ENCODE data around the gene ATP1A3.
"Not testable (repeated sequence)": the region's sequence is repeated elsewhere in the genome, so short reads cannot be mapped to it uniquely, and the experiment has no call there.

DNA sequence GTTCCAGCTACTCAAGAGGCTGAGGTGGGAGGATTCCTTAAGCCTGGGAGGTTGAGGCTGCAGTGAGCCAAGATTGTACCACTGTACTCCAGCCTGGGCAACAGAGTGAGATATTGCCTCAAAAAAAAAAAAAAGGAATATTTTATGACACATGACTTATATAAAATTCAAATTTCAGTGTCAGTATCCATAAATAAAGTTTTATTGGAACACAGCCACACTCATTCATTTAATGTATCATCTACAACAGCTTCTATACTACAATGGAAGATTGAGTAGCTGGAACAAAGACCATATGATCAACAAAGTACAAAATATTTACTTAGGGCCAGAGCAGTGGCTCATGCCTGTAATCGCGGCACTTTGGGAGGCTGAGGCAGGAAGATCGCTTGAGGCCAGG lies 18.7 kb upstream of the ATP1A3 start:
- TF ChIP-seq, protein P1, sequence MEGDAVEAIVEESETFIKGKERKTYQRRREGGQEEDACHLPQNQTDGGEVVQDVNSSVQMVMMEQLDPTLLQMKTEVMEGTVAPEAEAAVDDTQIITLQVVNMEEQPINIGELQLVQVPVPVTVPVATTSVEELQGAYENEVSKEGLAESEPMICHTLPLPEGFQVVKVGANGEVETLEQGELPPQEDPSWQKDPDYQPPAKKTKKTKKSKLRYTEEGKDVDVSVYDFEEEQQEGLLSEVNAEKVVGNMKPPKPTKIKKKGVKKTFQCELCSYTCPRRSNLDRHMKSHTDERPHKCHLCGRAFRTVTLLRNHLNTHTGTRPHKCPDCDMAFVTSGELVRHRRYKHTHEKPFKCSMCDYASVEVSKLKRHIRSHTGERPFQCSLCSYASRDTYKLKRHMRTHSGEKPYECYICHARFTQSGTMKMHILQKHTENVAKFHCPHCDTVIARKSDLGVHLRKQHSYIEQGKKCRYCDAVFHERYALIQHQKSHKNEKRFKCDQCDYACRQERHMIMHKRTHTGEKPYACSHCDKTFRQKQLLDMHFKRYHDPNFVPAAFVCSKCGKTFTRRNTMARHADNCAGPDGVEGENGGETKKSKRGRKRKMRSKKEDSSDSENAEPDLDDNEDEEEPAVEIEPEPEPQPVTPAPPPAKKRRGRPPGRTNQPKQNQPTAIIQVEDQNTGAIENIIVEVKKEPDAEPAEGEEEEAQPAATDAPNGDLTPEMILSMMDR (IDR thresholded peaks at IDR 0.05), result not testable (repeated sequence)
- TF ChIP-seq POLR2A (IDR thresholded peaks at IDR 0.05), result not testable (repeated sequence)

Data from thyroid gland (tissue), 4 donors.